Suprapubic skin (tissue), 3 donors: ENCODE data around the gene BANP.

ENCODE experiments used
- CTCF ChIP-seq, 2 donors: fragments of 200-600 bp in 1 of 2; fragments of 450-650 bp in 1 of 2; sonication (generic) in 1 of 2; IDR thresholded peaks; one replicate each; pipeline ENCODE4 v1.5.1; 2016 to 2019; ENCODE audit warnings: antibody characterized with exemption in 2 of 2, mild to moderate bottlenecking in 1 of 2, moderate library complexity in 1 of 2
- EP300 ChIP-seq: sonication (generic); formaldehyde crosslinking; IDR thresholded peaks from one replicate; pipeline ENCODE4 v1.6.1; 2017; ENCODE audit warnings: antibody characterized with exemption

GRCh38 chr16:87978127-87978526, 26.9 kb downstream of the BANP start:
- TF ChIP-seq CTCF (IDR thresholded peaks at IDR 0.05), result no peak
- TF ChIP-seq EP300, result no peak
